ENCODE results near the gene FAM168A. TPM values are rescaled to one million over a fixed set of nuclear protein-coding genes. Genes with fewer than 3 reads are reported as not detected.

The FAM168A gene
- total RNA-seq, 3 donors from 2014 or later (not counting 1 experiment from before 2014, with no cell fraction given), result 27.4 to 39.8 (median 30.4) TPM

DNA sequence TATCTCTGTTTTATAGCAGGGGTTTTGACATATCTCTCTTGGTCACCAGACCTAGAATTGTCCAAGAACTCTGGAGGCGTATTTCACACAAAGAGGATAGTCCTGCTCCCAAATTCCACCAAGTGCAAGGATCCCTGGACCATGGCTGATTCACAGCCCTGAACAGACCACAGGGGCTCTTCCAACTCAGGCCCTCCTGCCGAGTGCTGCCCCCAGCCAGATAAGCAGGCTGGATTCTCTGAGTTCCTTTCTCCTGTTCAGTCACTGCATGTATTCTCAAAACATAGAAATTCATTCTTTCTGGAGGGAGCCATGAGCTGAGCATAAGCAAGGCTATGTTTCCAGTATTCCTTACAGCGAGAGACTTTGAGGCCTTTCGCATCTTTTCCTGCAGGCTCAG lies 35.1 kb upstream of the FAM168A start:
- Mint-ChIP-seq H3K9me3 (no peaks in the 10 kb centered on the region), H3K4me3 (no peak overlapping the region), H3K27me3 (ENCODE audit: low read depth in 2 of 2) (no peaks in the 10 kb centered on the region), H3K36me3 (no peaks in the 10 kb centered on the region), H3K4me1 (peaks cover 0 to 6% of the 10 kb centered on the region in 2 donors), H3K27ac (no peak overlapping the region)
- H3K9me3 ChIP-seq (ENCODE audit: control insufficient read depth, insufficient read depth, low read length), result no peaks in the 10 kb centered on the region
- H3K4me3 ChIP-seq (ENCODE audit: low read length), result no peak overlapping the region
- intact Hi-C loops (cut with micrococcal nuclease), result no loop called here
- H3K4me1 ChIP-seq (ENCODE audit: control insufficient read depth, insufficient read depth, low read length), result no peaks in the 10 kb centered on the region
- no peaks in the 10 kb centered on the region for H3K36me3 ChIP-seq (ENCODE audit: control insufficient read depth, insufficient read depth, low read length)
- ATAC-seq (no peak), DNase-seq (no peak)
- TF ChIP-seq, protein P1, sequence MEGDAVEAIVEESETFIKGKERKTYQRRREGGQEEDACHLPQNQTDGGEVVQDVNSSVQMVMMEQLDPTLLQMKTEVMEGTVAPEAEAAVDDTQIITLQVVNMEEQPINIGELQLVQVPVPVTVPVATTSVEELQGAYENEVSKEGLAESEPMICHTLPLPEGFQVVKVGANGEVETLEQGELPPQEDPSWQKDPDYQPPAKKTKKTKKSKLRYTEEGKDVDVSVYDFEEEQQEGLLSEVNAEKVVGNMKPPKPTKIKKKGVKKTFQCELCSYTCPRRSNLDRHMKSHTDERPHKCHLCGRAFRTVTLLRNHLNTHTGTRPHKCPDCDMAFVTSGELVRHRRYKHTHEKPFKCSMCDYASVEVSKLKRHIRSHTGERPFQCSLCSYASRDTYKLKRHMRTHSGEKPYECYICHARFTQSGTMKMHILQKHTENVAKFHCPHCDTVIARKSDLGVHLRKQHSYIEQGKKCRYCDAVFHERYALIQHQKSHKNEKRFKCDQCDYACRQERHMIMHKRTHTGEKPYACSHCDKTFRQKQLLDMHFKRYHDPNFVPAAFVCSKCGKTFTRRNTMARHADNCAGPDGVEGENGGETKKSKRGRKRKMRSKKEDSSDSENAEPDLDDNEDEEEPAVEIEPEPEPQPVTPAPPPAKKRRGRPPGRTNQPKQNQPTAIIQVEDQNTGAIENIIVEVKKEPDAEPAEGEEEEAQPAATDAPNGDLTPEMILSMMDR (IDR thresholded peaks at IDR 0.05), result no peak
- WGBS (ENCODE audit: insufficient coverage), result 96% methylated on average over 4 of the region's 4 CpGs
- no peak overlapping the region for H3K27ac ChIP-seq (ENCODE audit: low read length)
- H3K27me3 ChIP-seq (ENCODE audit: control insufficient read depth, insufficient read depth, low read length), result no peaks in the 10 kb centered on the region

DNA sequence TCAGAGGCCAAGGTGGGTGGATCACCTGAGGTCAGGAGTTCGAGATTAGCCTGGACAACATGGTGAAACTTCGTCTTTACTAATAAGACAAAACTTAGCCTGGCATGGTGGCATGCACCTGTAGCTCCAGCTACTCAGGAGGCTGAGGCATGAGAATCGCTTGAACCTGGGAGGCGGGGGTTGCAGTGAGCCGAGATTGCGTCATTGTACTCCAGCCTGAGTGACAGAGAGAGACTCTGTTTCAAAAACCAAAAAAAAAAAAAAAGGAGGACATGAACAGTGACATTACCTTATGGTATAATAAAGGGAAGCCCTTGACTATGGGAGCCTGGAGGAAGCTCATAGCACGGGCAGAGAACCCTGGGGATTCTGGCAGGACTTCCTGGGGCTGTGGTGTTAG lies 32.0 kb upstream of the FAM168A start:
- Histone ChIP-seq H3K9me3 (ENCODE audit: control insufficient read depth, insufficient read depth, low read length) (no peaks in the 10 kb centered on the region), H3K36me3 (ENCODE audit: control insufficient read depth, insufficient read depth, low read length) (no peaks in the 10 kb centered on the region)

DNA sequence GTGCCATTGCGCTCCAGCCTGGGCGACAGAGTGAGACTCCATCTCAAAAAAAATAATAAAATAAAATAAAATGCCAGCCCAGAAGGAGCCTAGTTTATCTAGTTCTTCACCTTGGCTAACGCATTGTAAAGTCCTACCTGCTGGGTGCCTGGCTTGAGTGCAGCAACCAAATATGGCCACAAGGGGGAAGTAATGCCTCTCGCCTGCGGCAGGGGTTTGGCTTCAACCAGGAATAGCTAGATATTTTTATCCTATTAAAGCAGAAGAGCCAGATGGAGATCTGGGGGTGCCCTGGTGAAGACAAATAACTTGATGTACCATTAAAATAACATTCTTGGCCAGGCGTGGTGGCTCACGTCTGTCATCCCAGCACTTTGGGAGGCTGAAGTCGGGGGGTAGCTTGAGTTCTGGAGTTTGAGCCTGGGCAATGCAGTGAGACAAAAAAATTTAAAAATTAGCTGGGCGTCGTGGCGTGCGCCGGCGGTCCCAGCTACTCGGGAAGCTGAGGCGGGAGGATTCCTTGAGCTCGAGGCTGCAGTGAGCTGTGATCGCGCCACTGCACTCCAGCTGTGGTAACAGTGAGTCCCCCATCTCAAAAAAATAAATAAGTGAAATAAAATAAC lies 27.9 kb upstream of the FAM168A start:
- DNase-seq (peak; percentile 45 to 85), ATAC-seq (peak; percentile 79 to 91 (median 91))
- WGBS (ENCODE audit: insufficient coverage), result 31% methylated on average over 19 of the region's 19 CpGs
- H3K4me1 ChIP-seq (ENCODE audit: control insufficient read depth, insufficient read depth, low read length), result peaks cover 5% of the 10 kb centered on the region
- no peak overlapping the region for H3K27ac ChIP-seq (ENCODE audit: low read length)
- Mint-ChIP-seq H3K4me3 (no peak overlapping the region), H3K9me3 (no peaks in the 10 kb centered on the region), H3K4me1 (peaks cover 0 to 3% of the 10 kb centered on the region in 2 donors), H3K36me3 (no peaks in the 10 kb centered on the region), H3K27me3 (ENCODE audit: low read depth in 2 of 2) (peaks cover 17 to 23% of the 10 kb centered on the region in 2 donors), H3K27ac (no peak overlapping the region)
- no peak overlapping the region for H3K4me3 ChIP-seq (ENCODE audit: low read length)
- no peaks in the 10 kb centered on the region for H3K36me3 ChIP-seq (ENCODE audit: control insufficient read depth, insufficient read depth, low read length)
- H3K9me3 ChIP-seq (ENCODE audit: control insufficient read depth, insufficient read depth, low read length), result no peaks in the 10 kb centered on the region
- intact Hi-C loops (cut with micrococcal nuclease), result loop anchor here (1.0 kb wide), 1 partner anchor 35 kb away; no protein-coding TSS in a partner anchor
- peaks cover 2% of the 10 kb centered on the region for H3K27me3 ChIP-seq (ENCODE audit: control insufficient read depth, insufficient read depth, low read length)
- TF ChIP-seq, protein P1 (IDR thresholded peaks at IDR 0.05), result peak; percentile 92

More for the DNA sequence above, 32.0 kb upstream of the FAM168A start:
- Histone ChIP-seq H3K27me3 (ENCODE audit: control insufficient read depth, insufficient read depth, low read length) (no peaks in the 10 kb centered on the region), H3K4me1 (ENCODE audit: control insufficient read depth, insufficient read depth, low read length) (peaks cover 5% of the 10 kb centered on the region), H3K4me3 (ENCODE audit: low read length) (no peak overlapping the region), H3K27ac (ENCODE audit: low read length) (no peak overlapping the region)
- H3K27me3 Mint-ChIP-seq (ENCODE audit: low read depth in 2 of 2), result peaks cover 0 to 3% of the 10 kb centered on the region in 2 donors
- no peaks in the 10 kb centered on the region for H3K36me3 Mint-ChIP-seq
- no peak overlapping the region for H3K4me3 Mint-ChIP-seq
- intact Hi-C loops (cut with micrococcal nuclease), result no loop called here
- H3K27ac Mint-ChIP-seq, result no peak overlapping the region
- DNase-seq, result no peak
- TF ChIP-seq, protein P1 (IDR thresholded peaks at IDR 0.05), result no peak
- H3K9me3 Mint-ChIP-seq, result no peaks in the 10 kb centered on the region
- H3K4me1 Mint-ChIP-seq, result peaks cover 0 to 10% of the 10 kb centered on the region in 2 donors
- WGBS (ENCODE audit: insufficient coverage), result 80% methylated on average over 7 of the region's 7 CpGs
- ATAC-seq, result no peak

DNA sequence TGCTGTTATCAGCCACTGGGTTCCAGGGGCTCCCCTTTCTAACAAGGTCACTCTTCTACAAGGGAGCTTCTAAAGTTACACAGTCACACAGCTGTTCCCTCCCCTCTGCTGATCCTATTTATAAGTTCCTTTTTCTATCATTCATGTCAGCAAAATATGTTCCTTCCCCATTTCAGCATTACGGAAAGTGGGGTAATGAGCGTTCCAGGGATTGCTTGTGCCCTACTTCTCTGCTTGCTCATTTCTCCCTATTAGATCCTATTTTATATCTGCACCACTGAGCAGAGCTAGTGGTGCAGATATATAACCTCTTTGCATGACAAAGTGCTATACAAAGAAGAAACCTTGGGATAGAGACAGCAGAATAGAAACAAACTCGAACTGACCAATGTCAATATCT lies 25.8 kb upstream of the FAM168A start:
- 33% methylated on average over 3 of the region's 3 CpGs for WGBS (ENCODE audit: insufficient coverage)
- intact Hi-C loops (cut with micrococcal nuclease), result no loop called here

More for the DNA sequence above, 25.8 kb upstream of the FAM168A start:
- H3K36me3 Mint-ChIP-seq, result no peaks in the 10 kb centered on the region
- no peaks in the 10 kb centered on the region for H3K36me3 ChIP-seq (ENCODE audit: control insufficient read depth, insufficient read depth, low read length)
- H3K9me3 ChIP-seq (ENCODE audit: control insufficient read depth, insufficient read depth, low read length), result no peaks in the 10 kb centered on the region
- H3K27me3 ChIP-seq (ENCODE audit: control insufficient read depth, insufficient read depth, low read length), result peaks cover 2% of the 10 kb centered on the region
- H3K4me1 ChIP-seq (ENCODE audit: control insufficient read depth, insufficient read depth, low read length), result peaks cover 5% of the 10 kb centered on the region
- H3K9me3 Mint-ChIP-seq, result no peaks in the 10 kb centered on the region
- TF ChIP-seq, protein P1 (IDR thresholded peaks at IDR 0.05), result no peak
- no peak overlapping the region for H3K4me3 Mint-ChIP-seq
- no peak overlapping the region for H3K4me3 ChIP-seq (ENCODE audit: low read length)
- peaks cover 17 to 23% of the 10 kb centered on the region in 2 donors for H3K27me3 Mint-ChIP-seq (ENCODE audit: low read depth in 2 of 2)
- no peak for ATAC-seq
- H3K4me1 Mint-ChIP-seq, result peaks cover 0 to 3% of the 10 kb centered on the region in 2 donors
- no peak for DNase-seq
- no peak overlapping the region for H3K27ac Mint-ChIP-seq
- H3K27ac ChIP-seq (ENCODE audit: low read length), result no peak overlapping the region

Data from natural killer cell (primary cell).